Activated CD4-positive, alpha-beta T cell treated with anti-CD3 and anti-CD28 coated beads, Interleukin-2, amount 10 ng/mL, durations not matched to agents 24 days and 14 days (primary cell): ENCODE results near the gene POM121C. TPM values are rescaled to one million over a fixed set of nuclear protein-coding genes. Genes with fewer than 3 reads are reported as not detected.
A peak's percentile ranks its signal among the peaks of the same experiment; 100 is the strongest.
"Not testable (repeated sequence)": the region's sequence is repeated elsewhere in the genome, so short reads cannot be mapped to it uniquely, and the experiment has no call there.

Experiments used
- DNase-seq: peaks from one replicate; pipeline ENCODE4 v3.0.0; 2022
- H3K27ac Mint-ChIP-seq: one replicate; pipeline ENCODE4 v1.8.0; 2022; ENCODE audit warnings: mild to moderate bottlenecking, mixed read lengths
- H3K27me3 Mint-ChIP-seq: one replicate; pipeline ENCODE4 v1.8.0; 2022; ENCODE audit warnings: mixed read lengths
- H3K36me3 Mint-ChIP-seq: one replicate; pipeline ENCODE4 v1.8.0; 2022; ENCODE audit warnings: low read depth, mild to moderate bottlenecking, mixed read lengths
- H3K4me1 Mint-ChIP-seq: one replicate; pipeline ENCODE4 v1.8.0; 2021; ENCODE audit warnings: mixed read lengths
- H3K4me3 Mint-ChIP-seq: one replicate; pipeline ENCODE4 v1.8.0; 2022; ENCODE audit warnings: mild to moderate bottlenecking, moderate library complexity, mixed read lengths
- H3K9me3 Mint-ChIP-seq: one replicate; pipeline ENCODE4 v1.8.0; 2021; ENCODE audit warnings: mixed read lengths
- intact Hi-C: fragments of 100-400 bp; cut with micrococcal nuclease; formaldehyde crosslinking; loops from one replicate; pipeline ENCODE4 v1.15.1; 2023
- total RNA-seq: library from RNA; stranded (reverse); gene quantifications from 2 replicates; pipeline ENCODE4 v1.2.3, GENCODE V29; 2022

The POM121C gene
- total RNA-seq, result 90.1 and 93.6 TPM in 2 replicates

- H3K4me1 Mint-ChIP-seq, H3K27me3 Mint-ChIP-seq, intact Hi-C loops, H3K9me3 Mint-ChIP-seq: not testable (repeated sequence)
- H3K27ac Mint-ChIP-seq, result peak within 1 kb of the TSS; percentile 88
- peaks cover 16% of the 10 kb centered on the region for H3K36me3 Mint-ChIP-seq
- DNase-seq, result peak; percentile 95
- H3K4me3 Mint-ChIP-seq, result peak within 1 kb of the TSS; percentile 97
Measured at GRCh38 chr7:75485979-75486643, at the start of gene POM121C. Gene POM121C, minus strand, starts transcription at chr7:75486299. Its CDS starts 44,803 bp downstream, at chr7:75441496.

- intact Hi-C loops, result no loop called here
- H3K27me3 Mint-ChIP-seq, result no peaks in the 10 kb centered on the region
- H3K9me3 Mint-ChIP-seq, result no peaks in the 10 kb centered on the region
- H3K27ac Mint-ChIP-seq, result no peak overlapping the region
- no peak overlapping the region for H3K4me3 Mint-ChIP-seq
- no peaks in the 10 kb centered on the region for H3K36me3 Mint-ChIP-seq
- peaks cover 7% of the 10 kb centered on the region for H3K4me1 Mint-ChIP-seq
- no peak for DNase-seq
Measured at GRCh38 chr7:75534727-75535307, 48.7 kb upstream of the POM121C start.

GRCh38 chr7:75533926-75534325, 47.8 kb upstream of the POM121C start:
- H3K4me3 Mint-ChIP-seq, result no peak overlapping the region
- no peak for DNase-seq
- H3K27me3 Mint-ChIP-seq, result no peaks in the 10 kb centered on the region
- H3K36me3 Mint-ChIP-seq, result no peaks in the 10 kb centered on the region
- intact Hi-C loops, result no loop called here
- no peaks in the 10 kb centered on the region for H3K9me3 Mint-ChIP-seq
- no peak overlapping the region for H3K27ac Mint-ChIP-seq
- peaks cover 7% of the 10 kb centered on the region for H3K4me1 Mint-ChIP-seq

GRCh38 chr7:75532639-75533038, 46.5 kb upstream of the POM121C start:
- H3K36me3 Mint-ChIP-seq, result no peaks in the 10 kb centered on the region
- intact Hi-C loops, result no loop called here
- peaks cover 10% of the 10 kb centered on the region for H3K4me1 Mint-ChIP-seq
- no peaks in the 10 kb centered on the region for H3K9me3 Mint-ChIP-seq
- no peak for DNase-seq
- no peak overlapping the region for H3K27ac Mint-ChIP-seq
- no peak overlapping the region for H3K4me3 Mint-ChIP-seq
- H3K27me3 Mint-ChIP-seq, result no peaks in the 10 kb centered on the region

- DNase-seq, result no peak
Measured at GRCh38 chr7:75531359-75531821, 45.3 kb upstream of the POM121C start.

GRCh38 chr7:75527224-75527722, 41.2 kb upstream of the POM121C start:
- peak overlapping the region; percentile 80 for H3K27ac Mint-ChIP-seq
- peaks cover 36% of the 10 kb centered on the region for H3K36me3 Mint-ChIP-seq
- not testable (repeated sequence) for H3K9me3 Mint-ChIP-seq, DNase-seq, H3K27me3 Mint-ChIP-seq
- H3K4me1 Mint-ChIP-seq, result peaks cover 22% of the 10 kb centered on the region
- H3K4me3 Mint-ChIP-seq, result peak overlapping the region; percentile 97
- intact Hi-C loops, result loop anchor here (10.0 kb wide), 1 partner anchor 248 kb away; the partner anchor contains the start of gene CCL26

More at GRCh38 chr7:75531359-75531821, 45.3 kb upstream of the POM121C start:
- no peak overlapping the region for H3K27ac Mint-ChIP-seq
- H3K4me1 Mint-ChIP-seq, result peaks cover 17% of the 10 kb centered on the region
- intact Hi-C loops, result no loop called here
- peaks cover 5% of the 10 kb centered on the region for H3K36me3 Mint-ChIP-seq
- H3K27me3 Mint-ChIP-seq, result no peaks in the 10 kb centered on the region
- H3K4me3 Mint-ChIP-seq, result no peak overlapping the region
- H3K9me3 Mint-ChIP-seq, result no peaks in the 10 kb centered on the region

- H3K9me3 Mint-ChIP-seq, result peaks cover 14% of the 10 kb centered on the region
- peaks cover 17% of the 10 kb centered on the region for H3K4me1 Mint-ChIP-seq
- not testable (repeated sequence) for H3K27ac Mint-ChIP-seq, H3K4me3 Mint-ChIP-seq, DNase-seq, H3K27me3 Mint-ChIP-seq
- intact Hi-C loops, result loop anchor here (10.0 kb wide), 1 partner anchor 253 kb away; the partner anchor contains the start of gene CCL26
- H3K36me3 Mint-ChIP-seq, result peaks cover 66% of the 10 kb centered on the region
Measured at GRCh38 chr7:75521727-75522126, 35.6 kb upstream of the POM121C start.

- H3K27me3 Mint-ChIP-seq, DNase-seq, H3K4me1 Mint-ChIP-seq, H3K27ac Mint-ChIP-seq, H3K4me3 Mint-ChIP-seq, intact Hi-C loops: not testable (repeated sequence)
- Mint-ChIP-seq H3K9me3 (peaks cover 14% of the 10 kb centered on the region), H3K36me3 (peaks cover 48% of the 10 kb centered on the region)
Measured at GRCh38 chr7:75518842-75519241, 32.7 kb upstream of the POM121C start.

- H3K9me3 Mint-ChIP-seq, H3K4me1 Mint-ChIP-seq, H3K4me3 Mint-ChIP-seq, DNase-seq, intact Hi-C loops, H3K27ac Mint-ChIP-seq, H3K27me3 Mint-ChIP-seq, H3K36me3 Mint-ChIP-seq: not testable (repeated sequence)
Measured at GRCh38 chr7:75509033-75509432, 22.9 kb upstream of the POM121C start.

GRCh38 chr7:75492020-75492419, 5.9 kb upstream of the POM121C start, which contains the start of gene SPDYE5:
Gene SPDYE5, plus strand, starts transcription at chr7:75492320. Its CDS starts 1,728 bp downstream, at chr7:75494048.
- H3K4me3 Mint-ChIP-seq, H3K36me3 Mint-ChIP-seq, DNase-seq, H3K9me3 Mint-ChIP-seq, H3K27me3 Mint-ChIP-seq, H3K27ac Mint-ChIP-seq, intact Hi-C loops, H3K4me1 Mint-ChIP-seq: not testable (repeated sequence)

GRCh38 chr7:75485355-75485978, 632 bp downstream of the POM121C start:
- peak; percentile 69 for DNase-seq
- intact Hi-C loops, H3K4me1 Mint-ChIP-seq, H3K27me3 Mint-ChIP-seq, H3K9me3 Mint-ChIP-seq: not testable (repeated sequence)
- Mint-ChIP-seq H3K27ac (peak overlapping the region; percentile 88), H3K36me3 (peaks cover 16% of the 10 kb centered on the region), H3K4me3 (peak overlapping the region; percentile 97)

- H3K9me3 Mint-ChIP-seq, DNase-seq, H3K27me3 Mint-ChIP-seq, H3K27ac Mint-ChIP-seq, H3K4me3 Mint-ChIP-seq, intact Hi-C loops, H3K4me1 Mint-ChIP-seq: not testable (repeated sequence)
- peaks cover 24% of the 10 kb centered on the region for H3K36me3 Mint-ChIP-seq
Measured at GRCh38 chr7:75480313-75480712, 5.8 kb downstream of the POM121C start.

- H3K4me3 Mint-ChIP-seq, H3K4me1 Mint-ChIP-seq, H3K9me3 Mint-ChIP-seq, H3K27ac Mint-ChIP-seq, DNase-seq, intact Hi-C loops, H3K27me3 Mint-ChIP-seq: not testable (repeated sequence)
- H3K36me3 Mint-ChIP-seq, result peaks cover 30% of the 10 kb centered on the region
Measured at GRCh38 chr7:75477457-75477856, 8.6 kb downstream of the POM121C start.

GRCh38 chr7:75470166-75470565, 15.9 kb downstream of the POM121C start:
- H3K9me3 Mint-ChIP-seq, intact Hi-C loops, H3K4me3 Mint-ChIP-seq, H3K27ac Mint-ChIP-seq, DNase-seq, H3K4me1 Mint-ChIP-seq, H3K27me3 Mint-ChIP-seq: not testable (repeated sequence)
- peaks cover 50% of the 10 kb centered on the region for H3K36me3 Mint-ChIP-seq
